Activated naive CD8-positive, alpha-beta T cell treated with anti-CD3 and anti-CD28 coated beads, Interleukin-2, amount 10 ng/mL, durations not matched to agents 7 days and 5 days (primary cell): Measurements from ENCODE around the gene FGFBP1. TPM values are rescaled to one million over a fixed set of nuclear protein-coding genes. Genes with fewer than 3 reads are reported as not detected.

ENCODE experiments used
- ATAC-seq: fragments of 150-1000 bp; cut with Tn5 transposase; one replicate; pipeline ENCODE4 v1.10.0; 2021; ENCODE audit warnings: low read depth, moderate library complexity
- POLR2A ChIA-PET: fragments of 350-600 bp; sonication (Branson Sonifier 250); formaldehyde crosslinking; loops from one replicate; lab custom pipeline; 2021; ENCODE audit warnings: antibody characterized with exemption; lab: Charles Lee
- DNase-seq: peaks from one replicate; pipeline ENCODE4 v3.0.0; 2021
- H3K27ac Mint-ChIP-seq: one replicate; pipeline ENCODE4 v1.8.0; 2022; ENCODE audit warnings: mild to moderate bottlenecking, mixed read lengths
- H3K27me3 Mint-ChIP-seq: one replicate; pipeline ENCODE4 v1.8.0; 2022; ENCODE audit warnings: mild to moderate bottlenecking, moderate library complexity, mixed read lengths
- H3K36me3 Mint-ChIP-seq: one replicate; pipeline ENCODE4 v1.8.0; 2021; ENCODE audit warnings: mild to moderate bottlenecking, mixed read lengths
- H3K4me1 Mint-ChIP-seq: one replicate; pipeline ENCODE4 v1.8.0; 2021; ENCODE audit warnings: mixed read lengths
- H3K4me3 Mint-ChIP-seq: one replicate; pipeline ENCODE4 v1.8.0; 2022; ENCODE audit warnings: mild to moderate bottlenecking, moderate library complexity, mixed read lengths
- H3K9me3 Mint-ChIP-seq: one replicate; pipeline ENCODE4 v1.8.0; 2021; ENCODE audit warnings: mixed read lengths
- total RNA-seq, 2 experiments: library from RNA; stranded (reverse); gene quantifications; one replicate each; pipeline ENCODE4 v1.2.3, GENCODE V29; 2021

Gene FGFBP1
- not detected for total RNA-seq

GRCh38 chr4:15938640-15939039, at the start of gene FGFBP1:
Gene FGFBP1, minus strand, starts transcription at chr4:15938740. Its CDS starts 2,108 bp downstream, at chr4:15936632.
- DNase-seq (no peak), ATAC-seq (no peak)
- POLR2A ChIA-PET, result no interaction called here
- H3K27me3 Mint-ChIP-seq, result peaks cover 8% of the 10 kb centered on the region
- H3K27ac Mint-ChIP-seq, result no peak within 1 kb of the TSS
- H3K4me1 Mint-ChIP-seq, result peaks cover 3% of the 10 kb centered on the region
- H3K9me3 Mint-ChIP-seq, result no peaks in the 10 kb centered on the region
- no peak within 1 kb of the TSS for H3K4me3 Mint-ChIP-seq
- H3K36me3 Mint-ChIP-seq, result no peaks in the 10 kb centered on the region

- DNase-seq (no peak), ATAC-seq (no peak)
- no peak overlapping the region for H3K27ac Mint-ChIP-seq
- no peaks in the 10 kb centered on the region for H3K36me3 Mint-ChIP-seq
- H3K27me3 Mint-ChIP-seq, result peaks cover 35% of the 10 kb centered on the region
- H3K4me1 Mint-ChIP-seq, result peaks cover 6% of the 10 kb centered on the region
- H3K9me3 Mint-ChIP-seq, result no peaks in the 10 kb centered on the region
- POLR2A ChIA-PET, result no interaction called here
- no peak overlapping the region for H3K4me3 Mint-ChIP-seq
Observed at GRCh38 chr4:15988222-15988621, 49.7 kb upstream of the FGFBP1 start.

GRCh38 chr4:15986907-15987306, 48.4 kb upstream of the FGFBP1 start:
- Mint-ChIP-seq H3K4me1 (peaks cover 4% of the 10 kb centered on the region), H3K4me3 (no peak overlapping the region), H3K27me3 (peaks cover 27% of the 10 kb centered on the region), H3K9me3 (no peaks in the 10 kb centered on the region), H3K36me3 (no peaks in the 10 kb centered on the region), H3K27ac (no peak overlapping the region)
- POLR2A ChIA-PET, result no interaction called here
- no peak for DNase-seq
- no peak for ATAC-seq

GRCh38 chr4:15983610-15984009, 45.1 kb upstream of the FGFBP1 start:
- POLR2A ChIA-PET, result no interaction called here
- H3K4me3 Mint-ChIP-seq, result no peak overlapping the region
- no peak overlapping the region for H3K27ac Mint-ChIP-seq
- H3K4me1 Mint-ChIP-seq, result no peaks in the 10 kb centered on the region
- peaks cover 14% of the 10 kb centered on the region for H3K27me3 Mint-ChIP-seq
- H3K36me3 Mint-ChIP-seq, result no peaks in the 10 kb centered on the region
- no peaks in the 10 kb centered on the region for H3K9me3 Mint-ChIP-seq
- DNase-seq (no peak), ATAC-seq (no peak)

DNA sequence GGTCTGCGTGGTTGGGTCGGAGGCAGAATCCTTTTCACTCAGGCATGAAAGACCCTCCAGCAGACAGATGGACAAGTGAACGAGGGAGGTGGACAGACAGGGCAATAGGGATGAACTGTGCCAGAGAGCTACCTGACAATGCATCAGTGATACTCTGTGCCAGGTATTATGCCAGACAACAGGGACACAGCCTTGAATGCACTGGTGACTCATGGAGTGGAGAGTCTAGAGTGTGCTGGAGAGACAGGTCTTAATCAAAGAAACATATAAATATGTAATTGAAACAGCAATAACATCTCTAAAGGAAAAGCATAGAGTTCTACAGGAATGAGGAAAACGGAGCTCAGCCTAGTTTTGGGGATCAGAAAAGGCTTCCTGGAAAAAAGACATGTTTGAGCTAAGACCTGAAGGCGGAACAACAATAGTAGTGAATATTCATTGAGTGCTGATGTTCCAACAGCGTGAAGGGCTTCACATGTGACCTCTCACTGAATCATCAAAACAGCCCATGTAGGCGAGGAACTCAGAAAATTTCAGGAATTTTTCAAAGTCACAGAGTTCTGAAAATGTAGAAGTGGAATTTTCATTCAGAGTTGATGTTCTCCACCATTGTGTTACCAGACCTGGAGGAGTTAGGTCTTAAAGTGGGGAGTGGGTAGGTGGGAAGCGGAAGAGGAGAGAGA, 44.4 kb upstream of the FGFBP1 start:
- H3K4me3 Mint-ChIP-seq, result no peak overlapping the region
- peaks cover 16% of the 10 kb centered on the region for H3K27me3 Mint-ChIP-seq
- H3K4me1 Mint-ChIP-seq, result no peaks in the 10 kb centered on the region
- H3K36me3 Mint-ChIP-seq, result no peaks in the 10 kb centered on the region
- DNase-seq, result no peak
- ATAC-seq, result no peak
- H3K9me3 Mint-ChIP-seq, result no peaks in the 10 kb centered on the region
- POLR2A ChIA-PET, result no interaction called here
- no peak overlapping the region for H3K27ac Mint-ChIP-seq

DNA sequence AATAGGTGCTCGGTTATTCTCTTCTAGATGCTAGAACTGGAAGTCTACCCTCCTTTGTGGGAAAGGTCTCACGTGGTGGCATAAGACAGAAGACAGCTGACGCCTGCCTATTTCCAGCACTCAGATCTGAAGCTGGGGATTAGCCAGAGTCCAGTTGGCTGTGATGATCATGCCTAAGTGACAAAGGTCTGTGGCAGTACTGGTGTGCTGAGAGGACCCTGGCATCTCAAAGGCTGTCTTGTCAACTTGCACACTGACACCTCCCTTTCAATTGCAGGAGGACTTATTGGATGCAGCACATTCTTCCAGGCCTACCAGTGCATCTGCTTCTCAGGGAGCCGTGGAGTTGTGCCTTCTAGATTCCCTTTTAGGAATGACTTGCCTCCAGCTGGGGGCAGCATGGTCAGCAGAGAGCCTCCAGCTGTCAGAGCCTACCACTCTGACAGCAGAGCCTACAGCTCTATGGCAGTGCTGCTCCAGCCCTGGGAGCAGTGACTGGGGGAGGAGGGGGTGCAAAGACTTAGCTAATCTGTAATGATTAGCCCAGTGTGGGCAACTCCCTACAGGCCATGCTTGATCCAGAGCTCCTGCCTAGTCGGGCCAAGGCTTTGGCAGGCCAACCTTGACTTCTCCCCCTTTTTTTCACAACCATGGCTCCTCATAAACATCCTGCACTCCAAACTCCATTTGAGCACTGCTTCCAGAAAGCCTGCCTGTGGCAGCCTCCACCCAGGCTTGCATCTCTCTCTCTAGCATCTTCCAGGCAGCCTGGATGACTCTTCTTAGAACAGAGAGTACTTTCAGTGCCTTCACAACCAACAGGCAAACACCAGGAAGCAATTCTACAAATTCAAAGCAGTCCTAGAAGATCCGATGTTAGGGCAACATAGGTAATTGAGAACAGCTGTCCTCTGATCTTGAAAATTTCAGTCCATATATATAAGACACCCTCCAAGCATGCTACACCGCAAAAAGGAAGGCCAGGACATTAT, 38.2 kb upstream of the FGFBP1 start:
- POLR2A ChIA-PET, result no interaction called here
- H3K27ac Mint-ChIP-seq, result no peak overlapping the region
- H3K4me1 Mint-ChIP-seq, result no peaks in the 10 kb centered on the region

GRCh38 chr4:15971068-15971801, 32.7 kb upstream of the FGFBP1 start:
- H3K27ac Mint-ChIP-seq, result no peak overlapping the region
- no peak for DNase-seq
- peaks cover 2% of the 10 kb centered on the region for H3K36me3 Mint-ChIP-seq
- no peaks in the 10 kb centered on the region for H3K4me1 Mint-ChIP-seq
- no peak for ATAC-seq
- no peak overlapping the region for H3K4me3 Mint-ChIP-seq
- H3K9me3 Mint-ChIP-seq, result peaks cover 2% of the 10 kb centered on the region
- peaks cover 14% of the 10 kb centered on the region for H3K27me3 Mint-ChIP-seq
- POLR2A ChIA-PET, result no interaction called here

More for the DNA sequence above, 38.2 kb upstream of the FGFBP1 start:
- ATAC-seq (no peak), DNase-seq (no peak)
- H3K4me3 Mint-ChIP-seq, result no peak overlapping the region
- H3K27me3 Mint-ChIP-seq, result peaks cover 24% of the 10 kb centered on the region
- no peaks in the 10 kb centered on the region for H3K36me3 Mint-ChIP-seq
- H3K9me3 Mint-ChIP-seq, result no peaks in the 10 kb centered on the region

- POLR2A ChIA-PET, result no interaction called here
- DNase-seq, result no peak
- Mint-ChIP-seq H3K4me3 (no peak overlapping the region), H3K4me1 (peaks cover 5% of the 10 kb centered on the region), H3K36me3 (peaks cover 4% of the 10 kb centered on the region), H3K27me3 (peaks cover 13% of the 10 kb centered on the region), H3K9me3 (peaks cover 3% of the 10 kb centered on the region), H3K27ac (no peak overlapping the region)
- no peak for ATAC-seq
Observed at GRCh38 chr4:15968551-15969300, 30.2 kb upstream of the FGFBP1 start.

GRCh38 chr4:15965325-15965724, 26.8 kb upstream of the FGFBP1 start:
- Mint-ChIP-seq H3K9me3 (peaks cover 3% of the 10 kb centered on the region), H3K4me1 (peaks cover 30% of the 10 kb centered on the region), H3K4me3 (no peak overlapping the region), H3K27ac (no peak overlapping the region), H3K27me3 (peaks cover 9% of the 10 kb centered on the region), H3K36me3 (peaks cover 4% of the 10 kb centered on the region)
- ATAC-seq (no peak), DNase-seq (no peak)
- POLR2A ChIA-PET, result interaction anchor here (0.6 kb wide), 1 partner anchor 233 kb away, joined by 3 read pairs; no protein-coding TSS in a partner anchor

DNA sequence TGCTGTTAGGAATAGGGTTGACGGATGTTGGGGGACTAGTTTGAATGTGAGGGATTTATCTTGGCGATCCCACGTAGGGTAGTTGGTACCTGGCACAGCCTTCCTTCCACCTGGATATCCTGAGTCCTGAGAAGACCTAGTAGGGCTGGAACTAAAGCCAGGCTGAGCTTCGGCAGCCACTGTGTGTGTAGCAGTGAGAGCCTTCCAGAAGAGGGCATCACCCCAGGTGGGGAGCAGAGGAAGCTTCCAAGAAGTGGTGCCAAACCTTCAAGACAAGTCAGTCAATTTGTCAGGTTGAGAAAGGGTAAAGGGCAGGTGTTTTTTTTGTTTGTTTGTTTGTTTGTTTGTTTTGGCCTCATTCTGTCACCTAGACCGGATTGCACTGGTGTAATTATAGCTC, 25.6 kb upstream of the FGFBP1 start:
- ATAC-seq (no peak), DNase-seq (no peak)
- H3K27me3 Mint-ChIP-seq, result peaks cover 9% of the 10 kb centered on the region
- H3K4me1 Mint-ChIP-seq, result peaks cover 30% of the 10 kb centered on the region
- peaks cover 3% of the 10 kb centered on the region for H3K9me3 Mint-ChIP-seq
- H3K27ac Mint-ChIP-seq, result peak overlapping the region; percentile 72
- POLR2A ChIA-PET, result interaction anchor here (1.0 kb wide), 1 partner anchor 38 kb away, joined by 4 read pairs; no protein-coding TSS in a partner anchor
- H3K36me3 Mint-ChIP-seq, result peaks cover 4% of the 10 kb centered on the region
- H3K4me3 Mint-ChIP-seq, result peak overlapping the region; percentile 46

DNA sequence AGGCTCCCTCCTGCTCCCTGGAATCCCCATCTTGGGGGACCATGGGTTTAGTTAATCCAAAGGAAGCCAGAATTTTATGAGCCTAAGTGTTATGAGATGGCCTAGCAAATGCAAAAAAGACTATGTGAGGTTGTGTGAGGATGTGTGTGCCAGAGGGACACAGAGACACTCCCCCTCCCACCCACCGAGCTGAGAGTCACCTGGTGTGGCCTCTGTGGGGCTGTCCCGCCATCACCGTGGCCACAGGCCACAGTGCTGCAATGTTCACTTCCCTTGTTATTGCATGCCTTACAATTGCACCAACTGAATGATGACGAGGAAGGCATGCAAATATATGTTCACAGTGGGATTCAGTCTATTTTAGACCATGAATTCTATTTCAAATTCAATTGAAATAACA, 25.0 kb upstream of the FGFBP1 start:
- peak overlapping the region; percentile 72 for H3K27ac Mint-ChIP-seq
- ATAC-seq (peak; percentile 88), DNase-seq (peak; percentile 78)
- H3K4me1 Mint-ChIP-seq, result peaks cover 30% of the 10 kb centered on the region
- peak overlapping the region; percentile 81 for H3K4me3 Mint-ChIP-seq
- POLR2A ChIA-PET, result interaction anchor here (0.9 to 1.6 kb wide), 3 partner anchors 10 to 208 kb away, joined by 3 to 4 read pairs (median 3); no protein-coding TSS in a partner anchor
- H3K36me3 Mint-ChIP-seq, result peaks cover 4% of the 10 kb centered on the region
- H3K27me3 Mint-ChIP-seq, result peaks cover 9% of the 10 kb centered on the region
- peaks cover 3% of the 10 kb centered on the region for H3K9me3 Mint-ChIP-seq

DNA sequence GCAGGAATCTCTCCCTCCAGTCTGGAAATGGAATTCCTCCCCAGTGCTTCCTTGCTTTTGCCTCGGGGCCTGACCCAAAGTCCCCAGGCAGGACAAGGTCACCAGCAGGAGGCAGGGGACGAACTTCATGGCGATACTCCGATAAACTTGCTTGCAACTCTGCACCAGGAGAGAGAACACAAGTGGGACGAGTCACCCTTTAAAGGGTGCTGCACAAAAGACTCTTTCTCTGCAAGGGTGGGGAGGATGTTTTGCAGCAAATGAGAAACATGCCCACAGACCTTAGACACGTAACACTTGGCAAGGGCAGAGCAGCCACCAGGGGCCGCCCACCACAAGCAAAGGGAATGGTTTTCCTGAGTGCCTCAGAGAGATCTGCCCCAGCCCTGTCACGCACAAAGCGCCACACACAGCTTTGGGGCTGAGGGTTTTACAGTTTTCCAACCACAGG, 24.5 kb upstream of the FGFBP1 start, which contains the start of gene FGFBP2:
Gene FGFBP2, minus strand, starts transcription at position 175 of the 451 bp plus-strand sequence. Its CDS starts 46 bp downstream, at position 129.
- peak within 1 kb of the TSS; percentile 72 for H3K27ac Mint-ChIP-seq

More for the DNA sequence above, 24.5 kb upstream of the FGFBP1 start, which contains the start of gene FGFBP2:
- H3K36me3 Mint-ChIP-seq, result peaks cover 4% of the 10 kb centered on the region
- POLR2A ChIA-PET, result interaction anchor here (0.9 to 1.6 kb wide), 3 partner anchors 10 to 207 kb away, joined by 3 to 4 read pairs (median 3); no protein-coding TSS in a partner anchor
- peaks cover 30% of the 10 kb centered on the region for H3K4me1 Mint-ChIP-seq
- H3K27me3 Mint-ChIP-seq, result peaks cover 7% of the 10 kb centered on the region
- ATAC-seq (peak; percentile 86), DNase-seq (peak; percentile 77)
- peak within 1 kb of the TSS; percentile 81 for H3K4me3 Mint-ChIP-seq
- peaks cover 3% of the 10 kb centered on the region for H3K9me3 Mint-ChIP-seq
